GM10248 (cell line): ENCODE measurements around the gene SLAMF7.

Source experiments
- CTCF ChIA-PET: fragments of 300-600 bp; sonication (Branson Sonifier 250); formaldehyde crosslinking; extraction: SDS; loops from one replicate; lab custom pipeline; 2021; ENCODE audit warnings: antibody characterized with exemption; lab: Yijun Ruan, JAX
- POLR2A ChIA-PET: fragments of 350-650 bp; sonication (Branson Sonifier 250); formaldehyde crosslinking; extraction: SDS; loops from one replicate; lab custom pipeline; 2020; ENCODE audit warnings: antibody characterized with exemption; lab: Yijun Ruan, JAX
- DNase-seq: peaks from one replicate; pipeline ENCODE4 v3.0.0; 2012; ENCODE audit errors: extremely low spot score
- CTCF ChIP-seq: IDR thresholded peaks from 2 replicates; pipeline ENCODE4 v1.5.1; 2012; ENCODE audit warnings: mild to moderate bottlenecking, low read depth; ENCODE audit errors: extremely low read depth, missing control alignments, control extremely low read depth

Gene SLAMF7

DNA sequence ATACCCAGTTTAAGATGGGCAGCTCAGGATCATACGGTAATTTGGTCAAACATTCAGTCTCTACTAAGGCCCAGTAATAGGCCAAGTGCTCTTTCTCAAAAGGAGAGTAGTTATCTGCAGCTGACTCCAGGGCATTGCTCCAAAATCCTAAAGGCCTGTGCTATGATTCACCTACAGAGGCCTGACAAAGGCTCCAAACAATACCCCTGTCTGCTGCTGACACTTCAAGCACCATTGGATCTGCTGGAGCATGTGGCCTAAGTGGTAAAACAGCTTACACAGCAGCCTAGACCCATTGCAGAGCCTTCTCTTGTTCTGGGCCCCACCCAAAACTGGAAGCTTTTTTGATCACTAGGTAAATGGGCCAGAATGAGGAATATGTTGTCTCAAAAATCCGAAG is 22.8 kb downstream of the SLAMF7 start:
- CTCF ChIA-PET: interaction anchor here (0.8 to 2.4 kb wide), 7 partner anchors 11 to 79 kb away, joined by 3 to 6 read pairs (median 3); no protein-coding TSS in a partner anchor
- POLR2A ChIA-PET: no interaction called here
- no peak for TF ChIP-seq CTCF
- DNase-seq: no peak

DNA sequence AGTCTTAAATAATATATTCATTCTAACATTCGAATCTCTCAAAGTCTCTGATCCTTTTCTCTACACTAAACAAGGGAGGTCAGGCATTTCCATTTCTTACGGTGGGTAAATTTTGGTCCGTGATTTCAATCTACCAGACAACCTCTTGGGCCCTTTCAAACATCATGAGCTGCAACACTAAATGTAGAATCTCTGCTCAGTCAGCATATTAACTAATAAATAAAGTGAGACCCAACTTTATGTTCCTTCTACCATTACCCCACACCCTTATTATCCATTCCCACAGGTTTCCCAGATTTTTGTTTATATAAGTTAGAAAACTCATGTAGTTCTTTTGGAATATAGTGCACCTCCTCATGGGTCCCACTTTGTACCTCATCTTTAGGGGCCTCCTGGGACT is 24.9 kb downstream of the SLAMF7 start:
- no peak for DNase-seq
- POLR2A ChIA-PET: no interaction called here
- TF ChIP-seq CTCF: no peak
- CTCF ChIA-PET: interaction anchor here (0.9 to 6.2 kb wide), 4 partner anchors 9 to 91 kb away, joined by 3 to 67 read pairs (median 4); partner anchors contain the start of gene SLAMF7

DNA sequence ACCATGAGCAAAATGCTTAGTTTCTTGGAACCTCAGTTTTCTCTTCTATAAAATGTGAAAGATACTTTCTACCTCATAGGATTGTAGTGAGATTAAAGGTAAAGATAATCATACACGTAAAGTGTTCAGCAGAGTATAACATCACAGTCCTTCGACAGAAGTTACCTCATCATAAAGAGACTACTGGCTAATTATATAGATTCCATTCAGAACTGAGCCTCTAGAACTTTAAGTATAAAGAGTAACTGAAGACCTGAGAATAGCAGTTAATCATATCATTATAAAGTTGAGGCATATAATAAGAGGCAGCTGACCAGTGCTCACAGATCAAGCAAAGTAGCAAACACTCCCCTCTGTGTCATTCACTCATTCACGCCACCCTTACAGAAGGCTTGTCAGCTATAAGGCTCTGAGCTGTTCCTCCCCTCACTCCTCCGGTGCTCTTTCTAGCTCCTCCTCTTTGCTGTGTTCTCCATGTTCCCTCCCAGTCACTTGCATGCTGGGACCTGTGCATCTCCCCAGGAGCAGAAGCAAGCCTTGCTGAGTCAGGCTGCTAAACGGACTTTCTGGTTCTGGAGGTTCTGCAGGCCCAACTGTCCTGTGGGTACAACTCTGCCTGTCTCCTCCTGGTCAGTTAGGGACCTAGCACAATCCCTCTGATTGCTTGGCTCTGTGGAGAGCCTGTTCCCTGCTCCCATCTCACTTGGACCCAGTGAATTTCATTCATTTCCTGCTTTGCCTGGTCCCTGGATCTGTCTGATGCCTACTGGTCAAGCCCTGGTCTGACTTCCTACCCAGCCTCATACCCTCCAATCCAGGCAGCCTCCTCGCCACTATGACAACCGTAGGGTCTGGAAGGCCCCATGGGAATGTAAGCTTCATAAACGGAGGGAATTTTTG is 28.6 kb downstream of the SLAMF7 start:
- no peak for TF ChIP-seq CTCF
- POLR2A ChIA-PET: interaction anchor here (0.7 to 1.8 kb wide), 6 partner anchors 12 to 123 kb away, joined by 3 to 5 read pairs (median 4); partner anchors contain the start of genes CD48 and SLAMF7
- CTCF ChIA-PET: interaction anchor here (0.8 to 9.6 kb wide), 34 partner anchors 9 to 237 kb away, joined by 3 to 149 read pairs (median 8); partner anchors contain the start of genes CD48, ITLN2, LY9 and SLAMF7
- DNase-seq: no peak

GRCh38 chr1:160768295-160768657 is 29.2 kb downstream of the SLAMF7 start:
- POLR2A ChIA-PET: interaction anchor here (0.7 to 1.8 kb wide), 7 partner anchors 11 to 123 kb away, joined by 3 to 5 read pairs (median 3); partner anchors contain the start of genes CD48 and SLAMF7
- TF ChIP-seq CTCF: peak; percentile 93
- DNase-seq: peak; percentile 77
- CTCF ChIA-PET: interaction anchor here (0.8 to 9.6 kb wide), 37 partner anchors 9 to 237 kb away, joined by 3 to 149 read pairs (median 6); partner anchors contain the start of genes CD48, ITLN2, LY9 and SLAMF7

DNA sequence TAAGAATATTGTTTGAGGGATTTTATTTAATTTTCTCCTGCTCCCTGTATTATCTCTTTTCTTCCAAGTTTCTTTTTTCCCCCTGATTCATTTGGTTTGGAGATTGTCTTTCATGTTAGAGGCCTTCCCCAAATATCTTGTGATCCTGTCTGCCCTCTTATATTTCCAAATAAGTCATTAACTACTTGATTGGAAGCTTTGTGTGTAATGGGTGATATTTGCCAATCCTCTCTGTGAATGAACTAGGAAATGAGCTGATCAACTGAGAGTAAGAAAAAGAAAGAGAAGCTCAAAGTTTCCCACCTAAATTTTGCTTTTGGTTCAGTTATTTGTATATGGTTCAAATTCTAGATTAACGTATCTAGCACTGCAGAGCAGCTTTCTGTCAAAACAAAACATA is 33.3 kb downstream of the SLAMF7 start:
- CTCF ChIA-PET: interaction anchor here (1.0 to 10.4 kb wide), 7 partner anchors 7 to 181 kb away, joined by 3 to 149 read pairs (median 4); no protein-coding TSS in a partner anchor
- TF ChIP-seq CTCF: no peak
- POLR2A ChIA-PET: no interaction called here
- DNase-seq: no peak

- CTCF ChIA-PET: interaction anchor here (0.9 to 10.4 kb wide), 5 partner anchors 6 to 181 kb away, joined by 3 to 149 read pairs (median 4); no protein-coding TSS in a partner anchor
- POLR2A ChIA-PET: no interaction called here
- TF ChIP-seq CTCF: no peak
- no peak for DNase-seq
Measured at GRCh38 chr1:160773093-160773492, 34.0 kb downstream of the SLAMF7 start.
